Heart left ventricle (tissue), 16 donors: Measurements from ENCODE around the gene WDR37. TPM values are rescaled to one million over a fixed set of nuclear protein-coding genes. Genes with fewer than 3 reads are reported as not detected.
A peak's percentile ranks its signal among the peaks of the same experiment; 100 is the strongest.

Experiments
- ATAC-seq, 4 donors: fragments of 200-7000 bp; cut with Tn5 transposase; one replicate each; pipeline ENCODE4 v1.9.1; 2020 to 2022; ENCODE audit warnings: moderate library complexity in 4 of 4, mild to moderate bottlenecking in 3 of 4, moderate number of reproducible peaks in 1 of 4
- DNase-seq, 5 donors: peaks; one replicate each; pipeline ENCODE4 v3.0.0-alpha.2; 2020
- H3K27ac ChIP-seq, 12 donors: fragments of 200-600 bp; sonication (generic) in 4 of 12; one replicate each; pipeline versions ENCODE4 v1.5.0 to v1.8.0; 2016 to 2022; ENCODE audit warnings: mild to moderate bottlenecking in 2 of 12
- H3K27me3 ChIP-seq, 9 donors: fragments of 200-600 bp; sonication (generic) in 2 of 9; one replicate each; pipeline versions ENCODE4 v1.5.1 to v1.8.0; 2016 to 2022; ENCODE audit warnings: mild to moderate bottlenecking in 3 of 9
- H3K36me3 ChIP-seq, 9 donors: fragments of 200-600 bp; sonication (generic) in 2 of 9; one replicate each; pipeline versions ENCODE4 v1.5.0 to v1.8.0; 2018 to 2022; ENCODE audit warnings: mild to moderate bottlenecking in 2 of 9
- H3K4me1 ChIP-seq, 12 donors: fragments of 200-600 bp; sonication (generic) in 4 of 12; one replicate each; pipeline versions ENCODE4 v1.5.0 to v1.8.0; 2016 to 2022; ENCODE audit warnings: mild to moderate bottlenecking in 3 of 12
- H3K4me3 ChIP-seq, 12 donors: fragments of 200-600 bp; sonication (generic) in 4 of 12; one replicate each; pipeline versions ENCODE4 v1.5.0 to v1.8.0; 2017 to 2022; ENCODE audit warnings: mild to moderate bottlenecking in 9 of 12, moderate library complexity in 4 of 12
- H3K9me3 ChIP-seq, 12 donors: fragments of 200-600 bp; sonication (generic) in 4 of 12; one replicate each; pipeline versions ENCODE4 v1.5.0 to v1.8.0; 2016 to 2022; ENCODE audit warnings: mild to moderate bottlenecking in 1 of 12
- POLR2A ChIP-seq, 2 donors: fragments of 450-650 bp; IDR thresholded peaks; one replicate each; pipeline ENCODE4 v1.6.1; 2017; ENCODE audit warnings: antibody characterized with exemption in 2 of 2, mild to moderate bottlenecking in 2 of 2, moderate library complexity in 2 of 2
- WGBS, 4 donors: extraction: QIAGEN DNeasy Blood & Tissue Kit in 2 of 4; methylation state at CpG; one replicate each; pipeline versions ENCODE4 v1.1.5 to v1.1.7; 2013 to 2018; 5-methylcytosine and 5-hydroxymethylcytosine counted together
- intact Hi-C, 10 donors: fragments of 100-400 bp; cut with DNase I; formaldehyde crosslinking; loops; one replicate each; pipeline versions ENCODE4 v1.11.1 to v1.14.2; 2022
- polyA plus RNA-seq, 2 donors: library from polyadenylated mRNA; stranded (reverse); fragments of 200-250 nt; gene quantifications; one replicate each; pipeline ENCODE4 v1.2.3, GENCODE V29; 2013
- total RNA-seq, 9 donors: library from RNA; depleted of rRNA in 2 of 9; stranded (reverse); fragments of >200 nt in 2 of 9; fragmentation: NEBNext Ultra II Directional in 3 of 9; extraction: Animal tissue kit (Norgen Biotek cat#: 25700) in 3 of 9; gene quantifications; one replicate each; pipeline versions ENCODE4 v1.1.0 to v1.2.4, GENCODE V29; 2016 to 2023
- TF ChIP-seq, protein P1 (sequence below), 12 donors: fragments of 200-600 bp; sonication (generic) in 4 of 12; IDR thresholded peaks; one replicate each; pipeline versions ENCODE4 v1.5.0 to v1.8.0; 2018 to 2022; ENCODE audit warnings: antibody characterized with exemption in 12 of 12, mild to moderate bottlenecking in 5 of 12
- donor health status: ischemic (EF 13 %, LVEDD 7.1; RV severe dilation, severe dysfunction).
- donor health status: healthy with polysubstance abuse.
- donor health status: DM: no; HTN: yes; CAD: no.
- donor health status: DM: no; HTN: no; CAD: no.
- donor health status: ischemic (EF 25% LVEDD 6.9; RV normal size, moderate dysfunction).
- donor health status: ischemic (EF 25% LVEDD 5.7; RV mildly dilated, moderate dysfunction).
- donor health status: healthy.
- donor health status: DM: yes; HTN: yes; CAD: no.
- donor health status: ischemic (EF 35%, LVEDD 5.7; RV mildly dilated, moderate dysfunction).
- donor health status: nonischemic (EF 11% LVEDD 7.7; RV severe dilation, severe dysfunction).
- donor health status: DM: yes; HTN: yes; CAD: no.
- donor health status: PGD.
- donor health status: ischemic (EF 29% LVEDD 5.4; RV normal size, mild dysfunction).
- donor health status: nonischemic (EF 23%, LVEDD 6.1; RV moderate dilation, normal function).

WDR37 gene
- total and polyA plus RNA-seq, 11 donors = 8.4 to 43.3 (median 26.3) TPM

DNA sequence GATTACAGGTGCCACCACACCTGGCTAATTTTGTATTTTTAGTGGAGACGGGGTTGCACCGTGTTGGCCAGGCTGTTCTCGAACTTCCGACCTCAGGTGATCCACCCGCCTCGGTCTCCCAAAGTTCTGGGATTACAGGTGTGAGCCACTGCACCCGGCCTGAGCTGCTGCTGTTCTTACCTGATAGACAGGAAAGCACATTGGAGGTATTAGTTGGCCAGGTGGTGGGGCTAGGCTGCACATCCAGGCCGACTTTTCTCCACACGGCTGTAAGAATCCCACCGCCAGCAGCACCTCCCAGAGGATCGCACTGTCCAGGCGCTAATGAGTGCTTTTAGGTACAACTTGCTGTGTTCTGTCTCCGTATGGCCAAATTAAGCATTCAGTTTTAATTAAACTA, 112.6 kb downstream of the WDR37 start:
- no peaks in the 10 kb centered on the region for H3K9me3 ChIP-seq
- 83 to 92% (median 87%) methylated on average over 10 to 13 of the region's 13 CpGs for WGBS, 4 donors
- intact Hi-C loops = no loop called here
- H3K27me3 ChIP-seq = peaks cover 0 to 15% (median under 1%) of the 10 kb centered on the region in 9 donors
- TF ChIP-seq POLR2A (IDR thresholded peaks at IDR 0.05) = no peak
- TF ChIP-seq, protein P1, sequence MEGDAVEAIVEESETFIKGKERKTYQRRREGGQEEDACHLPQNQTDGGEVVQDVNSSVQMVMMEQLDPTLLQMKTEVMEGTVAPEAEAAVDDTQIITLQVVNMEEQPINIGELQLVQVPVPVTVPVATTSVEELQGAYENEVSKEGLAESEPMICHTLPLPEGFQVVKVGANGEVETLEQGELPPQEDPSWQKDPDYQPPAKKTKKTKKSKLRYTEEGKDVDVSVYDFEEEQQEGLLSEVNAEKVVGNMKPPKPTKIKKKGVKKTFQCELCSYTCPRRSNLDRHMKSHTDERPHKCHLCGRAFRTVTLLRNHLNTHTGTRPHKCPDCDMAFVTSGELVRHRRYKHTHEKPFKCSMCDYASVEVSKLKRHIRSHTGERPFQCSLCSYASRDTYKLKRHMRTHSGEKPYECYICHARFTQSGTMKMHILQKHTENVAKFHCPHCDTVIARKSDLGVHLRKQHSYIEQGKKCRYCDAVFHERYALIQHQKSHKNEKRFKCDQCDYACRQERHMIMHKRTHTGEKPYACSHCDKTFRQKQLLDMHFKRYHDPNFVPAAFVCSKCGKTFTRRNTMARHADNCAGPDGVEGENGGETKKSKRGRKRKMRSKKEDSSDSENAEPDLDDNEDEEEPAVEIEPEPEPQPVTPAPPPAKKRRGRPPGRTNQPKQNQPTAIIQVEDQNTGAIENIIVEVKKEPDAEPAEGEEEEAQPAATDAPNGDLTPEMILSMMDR (IDR thresholded peaks at IDR 0.05) = no peak
- H3K27ac ChIP-seq = no peak overlapping the region
- ATAC-seq (no peak), DNase-seq (no peak)
- no peaks in the 10 kb centered on the region for H3K36me3 ChIP-seq
- no peaks in the 10 kb centered on the region for H3K4me1 ChIP-seq
- H3K4me3 ChIP-seq = no peak overlapping the region

DNA sequence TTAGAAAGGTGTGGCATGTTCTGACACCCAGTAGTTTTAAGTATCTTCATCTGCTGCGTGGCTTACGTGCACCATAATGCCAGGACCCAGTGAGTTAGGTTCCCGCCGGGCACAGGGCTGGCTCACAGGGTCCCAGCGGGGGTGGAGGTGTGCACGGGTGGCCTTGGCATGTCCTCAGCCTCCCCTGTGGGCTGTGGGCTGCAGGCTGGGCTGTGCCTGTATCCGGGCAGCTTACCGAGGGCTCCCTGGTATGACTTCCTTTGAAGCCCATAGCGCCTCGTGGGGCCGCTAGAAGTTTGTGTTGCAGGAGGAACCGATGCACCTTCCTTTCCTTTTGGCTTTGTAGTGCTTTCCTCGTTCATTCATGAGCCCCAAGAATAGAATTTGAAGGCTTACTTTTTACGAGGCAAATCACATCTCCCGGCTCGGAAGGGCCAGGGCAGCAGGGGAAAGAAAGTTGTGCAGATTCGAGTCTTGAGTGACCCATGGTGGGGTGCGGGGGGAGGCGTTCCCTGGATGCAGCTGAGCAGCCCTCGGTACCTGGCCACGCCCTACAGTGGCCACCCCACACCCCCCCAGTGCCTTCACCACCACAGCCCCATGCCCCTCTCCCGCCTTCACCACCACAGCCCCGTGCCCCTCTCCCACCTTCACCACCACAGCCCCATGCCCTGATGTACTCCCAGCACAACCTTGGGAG, 113.2 kb downstream of the WDR37 start:
- 71 to 79% (median 72%) methylated on average over 19 to 23 of the region's 23 CpGs for WGBS, 4 donors
- Histone ChIP-seq H3K36me3 (no peaks in the 10 kb centered on the region), H3K4me3 (no peak overlapping the region), H3K27ac (no peak overlapping the region), H3K27me3 (peaks cover 0 to 20% (median 3%) of the 10 kb centered on the region in 9 donors), H3K9me3 (no peaks in the 10 kb centered on the region), H3K4me1 (no peaks in the 10 kb centered on the region)
- intact Hi-C loops = no loop called here
- ATAC-seq = no peak
- TF ChIP-seq, protein P1 (IDR thresholded peaks at IDR 0.05) = no peak
- TF ChIP-seq POLR2A (IDR thresholded peaks at IDR 0.05) = no peak
- peak in 1 of 5 donors; percentile 38 for DNase-seq

DNA sequence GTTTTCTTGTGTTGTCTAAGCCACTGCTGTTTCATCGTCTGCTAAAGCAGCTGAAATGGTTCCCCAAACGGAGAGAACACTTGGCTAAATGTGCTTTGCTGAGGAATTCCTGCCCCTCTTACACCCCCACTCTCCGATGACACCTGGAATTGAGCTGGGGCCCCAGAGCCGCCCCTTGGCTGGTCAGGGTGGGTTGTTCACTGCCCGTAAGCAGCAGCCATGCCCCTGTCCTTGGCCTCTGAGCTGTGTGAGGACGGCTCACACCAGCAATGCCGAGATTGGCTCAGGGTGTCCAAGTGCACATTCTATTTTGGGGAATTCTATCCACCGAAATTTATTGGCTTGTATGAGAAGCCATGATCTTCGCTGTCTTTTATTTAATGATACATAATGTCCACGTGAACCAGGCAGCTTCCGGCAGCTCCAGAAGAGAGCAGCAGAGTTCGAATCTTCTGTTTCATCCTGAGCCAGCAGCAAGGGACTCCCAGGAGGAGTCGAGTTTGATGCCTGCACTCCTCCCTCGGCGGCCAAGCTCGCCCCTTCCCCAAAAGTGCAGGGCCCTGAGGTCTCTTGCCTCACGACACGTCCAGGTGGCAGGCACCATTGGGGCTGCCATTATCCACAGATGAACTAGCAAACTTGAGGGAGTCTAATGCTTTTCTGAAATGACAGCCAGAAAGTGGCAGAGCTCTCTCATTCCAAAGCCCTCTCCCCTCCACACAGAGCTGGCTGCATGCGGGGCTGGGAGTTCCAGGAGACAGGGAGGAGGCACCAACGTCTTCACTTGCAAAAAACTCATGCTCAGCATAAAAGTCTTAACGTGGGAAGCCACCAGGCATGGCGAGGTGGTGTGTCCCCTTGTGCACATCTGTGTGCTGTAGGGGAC, 114.0 kb downstream of the WDR37 start:
- Histone ChIP-seq H3K36me3 (no peaks in the 10 kb centered on the region), H3K4me1 (no peaks in the 10 kb centered on the region), H3K27ac (no peak overlapping the region), H3K27me3 (peaks cover 0 to 24% (median 3%) of the 10 kb centered on the region in 9 donors), H3K9me3 (no peaks in the 10 kb centered on the region), H3K4me3 (no peak overlapping the region)
- intact Hi-C loops = no loop called here
- peak in 1 of 5 donors; percentile 24 for DNase-seq
- TF ChIP-seq, protein P1 (IDR thresholded peaks at IDR 0.05) = no peak
- TF ChIP-seq POLR2A (IDR thresholded peaks at IDR 0.05) = no peak
- WGBS, 4 donors = 59 to 65% (median 60%) methylated on average over 18 to 22 of the region's 22 CpGs
- ATAC-seq = no peak

DNA sequence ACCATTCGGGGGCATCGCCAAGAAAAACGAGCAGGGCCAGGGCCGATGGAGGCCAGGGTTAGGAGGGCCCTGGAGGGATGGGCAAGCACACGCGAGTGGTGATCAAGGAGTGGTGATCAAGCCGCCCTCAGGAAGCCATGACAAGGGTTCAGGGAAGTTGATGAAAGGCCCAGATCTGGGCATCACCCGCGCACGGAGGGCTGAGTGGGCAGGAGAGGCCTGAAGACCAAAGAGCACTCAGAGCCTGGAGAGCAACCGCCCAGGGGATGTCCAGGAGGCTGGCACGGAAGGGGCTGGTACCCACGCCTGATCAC, 114.6 kb downstream of the WDR37 start:
- Histone ChIP-seq H3K27me3 (peaks cover 0 to 24% (median 3%) of the 10 kb centered on the region in 9 donors), H3K27ac (no peak overlapping the region), H3K4me3 (no peak overlapping the region), H3K36me3 (no peaks in the 10 kb centered on the region), H3K9me3 (no peaks in the 10 kb centered on the region), H3K4me1 (no peaks in the 10 kb centered on the region)
- no peak for TF ChIP-seq POLR2A (IDR thresholded peaks at IDR 0.05)
- TF ChIP-seq, protein P1 (IDR thresholded peaks at IDR 0.05) = no peak
- peak in 1 of 5 donors; percentile 45 for DNase-seq
- 81 to 93% (median 88%) methylated on average over 11 to 13 of the region's 13 CpGs for WGBS, 4 donors
- intact Hi-C loops = no loop called here
- no peak for ATAC-seq
